Colon (tissue), 2 donors: ENCODE data around the gene SUCLG2.

Source experiments
- FAIRE-seq: peaks from 2 replicates; lab custom pipeline; 2012; peaks lifted over from hg19 to GRCh38; lab: Jason Lieb, UNC
- donor health status: control.
- donor health status: control.

The SUCLG2 gene

GRCh38 chr3:67383379-67383778 lies 271.0 kb downstream of the SUCLG2 start:
- FAIRE-seq: no peak

GRCh38 chr3:67382536-67382935 lies 271.9 kb downstream of the SUCLG2 start:
- FAIRE-seq: no peak

GRCh38 chr3:67381667-67382272 lies 272.6 kb downstream of the SUCLG2 start:
- FAIRE-seq: no peak

- FAIRE-seq: no peak
Observed at GRCh38 chr3:67380118-67380517, 274.3 kb downstream of the SUCLG2 start.

- no peak for FAIRE-seq
Observed at GRCh38 chr3:67377299-67377698, 277.1 kb downstream of the SUCLG2 start.

GRCh38 chr3:67376416-67376815 lies 278.0 kb downstream of the SUCLG2 start:
- no peak for FAIRE-seq

- FAIRE-seq: no peak
Observed at GRCh38 chr3:67375976-67376375, 278.4 kb downstream of the SUCLG2 start.

GRCh38 chr3:67362686-67363085 lies 291.7 kb downstream of the SUCLG2 start:
- no peak for FAIRE-seq

GRCh38 chr3:67361770-67362169 lies 292.6 kb downstream of the SUCLG2 start:
- no peak for FAIRE-seq

- FAIRE-seq: no peak
Observed at GRCh38 chr3:67361323-67361722, 293.1 kb downstream of the SUCLG2 start.

GRCh38 chr3:67357610-67358458 lies 296.6 kb downstream of the SUCLG2 start:
- FAIRE-seq: no peak

- no peak for FAIRE-seq
Observed at GRCh38 chr3:67349551-67350174, 304.7 kb downstream of the SUCLG2 start.

GRCh38 chr3:67346081-67346480 lies 308.3 kb downstream of the SUCLG2 start:
- no peak for FAIRE-seq

- no peak for FAIRE-seq
Observed at GRCh38 chr3:67335813-67336212, 318.6 kb downstream of the SUCLG2 start.

- no peak for FAIRE-seq
Observed at GRCh38 chr3:67334588-67334987, 319.8 kb downstream of the SUCLG2 start.

- FAIRE-seq: no peak
Observed at GRCh38 chr3:67329358-67329757, 325.1 kb downstream of the SUCLG2 start.

GRCh38 chr3:67327582-67327981 lies 326.8 kb downstream of the SUCLG2 start:
- no peak for FAIRE-seq

GRCh38 chr3:67325231-67325630 lies 329.2 kb downstream of the SUCLG2 start:
- no peak for FAIRE-seq
